MCF 10A (cell line): ENCODE measurements around the gene ALOX5. TPM values are rescaled to one million over a fixed set of nuclear protein-coding genes. Genes with fewer than 3 reads are reported as not detected.
A peak's percentile ranks its signal among the peaks of the same experiment; 100 is the strongest.

Experiments
- BruUV-seq: library from RNA; stranded (reverse); fragments of 400-500 nt; replicated peaks from 2 replicates; lab custom pipeline; 2021; lab: Mats Ljungman, UMichigan
- CTCF ChIA-PET: fragments of 300-600 bp; sonication (Branson Sonifier 250); formaldehyde crosslinking; extraction: SDS; loops from one replicate; lab custom pipeline; 2021; ENCODE audit warnings: antibody characterized with exemption, inconsistent platforms; lab: Yijun Ruan, JAX
- POLR2A ChIA-PET: fragments of 300-600, 350-650 bp; sonication (Branson Sonifier 250); formaldehyde crosslinking; extraction: SDS; loops from one replicate; lab custom pipeline; 2020; ENCODE audit warnings: antibody characterized with exemption, inconsistent platforms; lab: Yijun Ruan, JAX
- DNase-seq: peaks from one replicate; pipeline ENCODE4 v3.0.0-alpha.2; 2018; ENCODE audit not compliant: unreplicated experiment
- H3K27ac Mint-ChIP-seq: one replicate; pipeline ENCODE4 v1.8.0; 2022; ENCODE audit warnings: mild to moderate bottlenecking, low read depth, mixed read lengths; ENCODE audit not compliant: unreplicated experiment
- H3K27me3 Mint-ChIP-seq: one replicate; pipeline ENCODE4 v1.8.0; 2022; ENCODE audit warnings: mixed read lengths; ENCODE audit not compliant: insufficient read depth, unreplicated experiment
- H3K36me3 Mint-ChIP-seq: one replicate; pipeline ENCODE4 v1.8.0; 2022; ENCODE audit warnings: mild to moderate bottlenecking, moderate library complexity, mixed read lengths; ENCODE audit not compliant: insufficient read depth, unreplicated experiment
- H3K4me1 Mint-ChIP-seq: one replicate; pipeline ENCODE4 v1.8.0; 2022; ENCODE audit warnings: mixed read lengths; ENCODE audit not compliant: insufficient read depth, unreplicated experiment
- H3K4me3 Mint-ChIP-seq: one replicate; pipeline ENCODE4 v1.8.0; 2022; ENCODE audit warnings: mild to moderate bottlenecking, moderate library complexity, mixed read lengths; ENCODE audit not compliant: unreplicated experiment
- H3K9me3 Mint-ChIP-seq: one replicate; pipeline ENCODE4 v1.8.0; 2022; ENCODE audit warnings: mixed read lengths; ENCODE audit not compliant: unreplicated experiment
- CTCF ChIP-seq: fragments of 200-600 bp; IDR thresholded peaks from one replicate; pipeline ENCODE4 v1.8.0; 2022; ENCODE audit warnings: antibody characterized with exemption, mild to moderate bottlenecking; ENCODE audit not compliant: unreplicated experiment
- intact Hi-C: fragments of 100-400 bp; cut with micrococcal nuclease; formaldehyde crosslinking; loops from 2 replicates; pipeline ENCODE4 v1.14.1; 2022
- total RNA-seq: library from RNA; stranded (reverse); gene quantifications from 2 replicates; pipeline ENCODE4 v1.2.3, GENCODE V29; 2022

ALOX5 gene
- total RNA-seq, 1 experiment from 2014 or later = not detected

DNA sequence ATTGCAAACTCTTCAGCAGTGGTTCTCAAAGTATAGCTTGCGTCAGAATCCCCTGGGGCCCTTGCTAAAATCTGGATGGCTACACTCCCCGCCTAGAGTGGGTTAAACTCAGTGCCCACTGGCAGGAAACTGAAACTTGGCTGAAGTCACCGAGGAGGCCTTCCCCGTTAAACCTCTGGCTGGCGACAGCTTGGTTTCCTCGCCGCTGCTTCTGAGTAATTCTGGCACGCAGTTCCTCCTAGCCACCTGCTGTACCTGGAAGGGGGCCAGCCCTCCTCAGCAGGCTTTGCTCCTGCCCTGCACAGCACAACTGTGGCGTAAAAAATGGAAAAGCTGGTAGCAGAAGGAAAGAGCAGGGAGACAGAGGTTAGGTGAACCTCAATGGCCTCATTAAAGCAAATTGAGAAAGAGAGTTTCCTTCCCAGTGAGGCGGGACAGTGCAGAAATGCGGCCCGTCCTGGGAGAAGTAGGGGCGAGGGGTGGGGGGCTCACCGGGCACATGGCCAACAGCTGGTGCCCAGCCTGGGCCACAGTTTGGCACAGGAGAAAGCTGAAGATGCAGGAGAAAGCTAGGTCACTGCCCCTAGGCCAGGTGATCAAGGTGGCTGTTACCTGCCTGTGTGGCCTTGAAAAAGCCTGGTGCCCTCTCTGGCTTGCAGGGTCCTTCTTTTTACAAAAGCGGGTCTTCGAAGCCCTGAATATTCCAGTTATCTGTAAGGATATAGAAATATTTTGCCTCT is 46.6 kb downstream of the ALOX5 start:
- intact Hi-C loops = no loop called here
- H3K27me3 Mint-ChIP-seq = peaks cover 22% of the 10 kb centered on the region
- no peak for TF ChIP-seq CTCF
- DNase-seq = peak; percentile 75
- H3K9me3 Mint-ChIP-seq = peaks cover 7% of the 10 kb centered on the region
- BruUV-seq = no TSS peak
- peaks cover 6% of the 10 kb centered on the region for H3K4me1 Mint-ChIP-seq
- no peak overlapping the region for H3K27ac Mint-ChIP-seq
- no peaks in the 10 kb centered on the region for H3K36me3 Mint-ChIP-seq
- no peak overlapping the region for H3K4me3 Mint-ChIP-seq
- ChIA-PET POLR2A (no interaction called here), CTCF (no interaction called here)

DNA sequence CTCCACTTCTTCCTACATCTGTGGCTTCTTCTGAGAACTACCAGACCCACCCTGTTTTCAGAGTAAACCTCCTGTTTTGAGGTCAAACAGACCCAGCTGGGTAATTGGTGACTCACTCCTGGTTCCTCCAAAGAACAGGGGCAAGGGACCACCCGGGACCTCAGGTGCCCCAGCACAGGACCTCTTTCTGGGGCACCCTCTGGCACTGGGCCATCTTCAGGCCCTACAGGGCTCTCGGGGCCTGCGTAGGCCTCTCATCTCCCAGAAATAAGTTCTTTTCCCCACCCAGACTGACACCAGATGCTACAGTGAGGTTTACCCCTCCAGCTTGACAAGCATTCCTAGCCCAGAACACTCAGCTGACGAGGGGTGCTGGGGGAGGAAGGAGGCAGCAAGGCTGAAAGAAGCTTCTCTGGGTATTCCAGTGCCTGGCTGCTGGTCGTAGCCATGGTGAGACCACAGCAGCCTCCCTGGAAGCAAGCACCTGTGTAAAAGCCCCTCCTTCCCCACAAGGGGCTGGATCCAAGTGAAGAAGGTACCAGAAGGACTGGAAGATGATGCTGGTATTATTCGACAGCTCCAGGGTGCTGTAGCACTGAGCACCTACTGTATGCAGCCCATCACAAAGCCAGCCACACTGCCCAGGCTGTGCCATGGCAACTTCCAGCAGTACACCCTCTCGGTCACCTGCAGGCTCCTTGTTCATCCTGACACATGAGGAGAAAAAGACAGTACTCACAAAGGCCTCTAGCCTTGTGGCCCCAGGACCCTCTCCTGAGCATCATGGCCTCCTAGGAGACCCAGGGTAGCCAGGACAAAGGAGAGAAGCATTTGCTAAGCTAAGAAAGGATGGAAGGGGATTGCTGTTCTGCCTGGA is 47.4 kb downstream of the ALOX5 start:
- Mint-ChIP-seq H3K36me3 (no peaks in the 10 kb centered on the region), H3K4me1 (peaks cover 13% of the 10 kb centered on the region), H3K27me3 (peaks cover 16% of the 10 kb centered on the region), H3K27ac (no peak overlapping the region), H3K4me3 (no peak overlapping the region), H3K9me3 (peaks cover 3% of the 10 kb centered on the region)
- no peak for DNase-seq
- TF ChIP-seq CTCF = no peak
- CTCF ChIA-PET = no interaction called here
- POLR2A ChIA-PET = no interaction called here
- BruUV-seq = no TSS peak
- intact Hi-C loops = no loop called here

DNA sequence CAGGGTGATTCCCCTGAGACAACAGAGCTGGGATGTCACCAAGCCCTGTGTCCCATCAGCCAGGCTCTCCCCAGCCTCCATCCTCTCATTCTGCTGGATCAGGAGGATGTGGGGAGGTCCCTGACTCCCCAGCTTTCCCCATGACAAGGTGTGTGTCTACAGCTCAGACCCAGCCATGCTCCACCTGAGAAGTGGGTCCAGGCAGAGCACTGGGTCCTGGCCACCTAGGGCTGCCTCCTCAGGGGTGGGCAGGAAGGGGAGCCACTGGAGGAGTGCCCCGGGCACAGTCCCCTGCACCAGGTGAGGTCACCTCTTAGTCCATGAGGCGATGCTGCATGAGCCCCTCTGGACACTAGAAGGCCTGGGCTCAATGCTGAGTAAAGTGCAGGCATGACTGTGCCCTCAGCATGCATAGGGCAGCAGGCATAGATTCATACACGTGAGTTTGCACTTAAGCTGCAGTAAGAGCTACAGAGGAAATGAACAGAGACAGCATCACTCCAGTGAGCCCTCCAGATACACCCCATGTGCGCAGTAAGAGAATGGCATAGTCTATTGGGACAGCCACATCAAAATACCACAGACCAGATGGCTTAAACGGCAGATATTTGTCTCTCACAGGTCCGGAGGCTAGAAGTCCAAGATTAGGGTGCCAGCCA is 48.3 kb downstream of the ALOX5 start:
- BruUV-seq = no TSS peak
- no peak overlapping the region for H3K4me3 Mint-ChIP-seq
- no peak for DNase-seq
- H3K36me3 Mint-ChIP-seq = no peaks in the 10 kb centered on the region
- no peak overlapping the region for H3K27ac Mint-ChIP-seq
- H3K27me3 Mint-ChIP-seq = peaks cover 11% of the 10 kb centered on the region
- H3K4me1 Mint-ChIP-seq = peaks cover 17% of the 10 kb centered on the region
- CTCF ChIA-PET = no interaction called here
- intact Hi-C loops = no loop called here
- no peaks in the 10 kb centered on the region for H3K9me3 Mint-ChIP-seq
- TF ChIP-seq CTCF = no peak
- POLR2A ChIA-PET = no interaction called here
